Measurements from ENCODE around the gene UBTD2. TPM values are rescaled to one million over a fixed set of nuclear protein-coding genes. Genes with fewer than 3 reads are reported as not detected.

The UBTD2 gene
- total and polyA plus RNA-seq, 2 donors (not counting 1 experiment from before 2014, with no cell fraction given): 24.9 to 29.8 TPM

DNA sequence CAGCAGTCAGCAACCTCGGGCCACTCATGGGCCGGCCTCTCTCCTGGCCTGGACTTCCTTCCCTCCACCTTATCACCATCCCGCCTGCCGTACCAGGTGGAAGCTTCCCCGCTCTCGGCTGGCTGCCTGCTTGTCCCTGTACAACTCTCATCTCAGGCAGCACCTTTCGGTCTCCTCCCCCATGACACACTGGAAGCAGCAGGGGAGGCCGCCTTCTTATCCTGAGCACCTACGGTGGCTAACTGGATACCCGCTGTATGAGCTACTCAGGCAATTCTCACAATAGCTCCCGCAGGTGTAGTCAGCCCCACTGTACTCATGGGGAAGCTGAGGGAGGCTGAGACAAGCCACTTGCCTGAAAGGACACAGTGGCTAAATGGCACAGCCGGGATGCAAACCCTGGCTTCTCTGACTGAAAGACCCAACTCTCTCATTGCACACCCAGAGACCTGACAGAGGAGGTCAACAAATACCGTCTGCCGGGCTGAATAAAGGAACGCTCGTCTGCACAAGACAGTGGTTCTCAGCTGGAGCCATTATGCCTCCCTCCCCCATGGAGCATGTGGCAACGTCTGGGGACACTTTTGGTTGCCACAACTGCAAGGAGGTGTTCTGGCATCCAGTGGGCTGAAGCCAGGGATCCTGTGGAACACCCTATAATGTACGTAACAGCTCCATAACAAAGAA, 105.1 kb downstream of the UBTD2 start:
- Histone ChIP-seq H2AFZ (ENCODE audit: low read length) (no peak overlapping the region), H3K4me1 (ENCODE audit: control insufficient read depth, extremely low read depth, insufficient read depth, low read length) (no peaks in the 10 kb centered on the region), H3K9me3 (ENCODE audit: control insufficient read depth, insufficient read depth, low read depth, low read length) (no peaks in the 10 kb centered on the region), H3K4me3 (replicated peaks in 1 of 4; ENCODE audit: control extremely low read depth in 1 of 4, insufficient read depth in 1 of 4, low read depth in 3 of 4, low read length in 4 of 4) (no peak overlapping the region), H4K20me1 (ENCODE audit: control insufficient read depth, extremely low read depth, insufficient read depth, low read length) (no peaks in the 10 kb centered on the region), H3K27me3 (ENCODE audit: control insufficient read depth, insufficient read depth, low read length) (no peaks in the 10 kb centered on the region), H3K9ac (ENCODE audit: insufficient read depth, low read length) (no peak overlapping the region), H3K36me3 (ENCODE audit: control insufficient read depth, insufficient read depth, low read length) (no peaks in the 10 kb centered on the region), H3K79me2 (ENCODE audit: control insufficient read depth, insufficient read depth, low read length) (peaks cover 16% of the 10 kb centered on the region), H3K4me2 (ENCODE audit: extremely low read depth, insufficient read depth, low read length) (no peak overlapping the region), H3K27ac (ENCODE audit: insufficient read depth, low read length) (no peak overlapping the region)
- DNase-seq (ENCODE audit: low read depth in 2 of 2): no peak
- TF ChIP-seq EZH2 (IDR thresholded peaks at IDR 0.05; ENCODE audit: low read length, missing control alignments): no peak
- TF ChIP-seq, protein P1, sequence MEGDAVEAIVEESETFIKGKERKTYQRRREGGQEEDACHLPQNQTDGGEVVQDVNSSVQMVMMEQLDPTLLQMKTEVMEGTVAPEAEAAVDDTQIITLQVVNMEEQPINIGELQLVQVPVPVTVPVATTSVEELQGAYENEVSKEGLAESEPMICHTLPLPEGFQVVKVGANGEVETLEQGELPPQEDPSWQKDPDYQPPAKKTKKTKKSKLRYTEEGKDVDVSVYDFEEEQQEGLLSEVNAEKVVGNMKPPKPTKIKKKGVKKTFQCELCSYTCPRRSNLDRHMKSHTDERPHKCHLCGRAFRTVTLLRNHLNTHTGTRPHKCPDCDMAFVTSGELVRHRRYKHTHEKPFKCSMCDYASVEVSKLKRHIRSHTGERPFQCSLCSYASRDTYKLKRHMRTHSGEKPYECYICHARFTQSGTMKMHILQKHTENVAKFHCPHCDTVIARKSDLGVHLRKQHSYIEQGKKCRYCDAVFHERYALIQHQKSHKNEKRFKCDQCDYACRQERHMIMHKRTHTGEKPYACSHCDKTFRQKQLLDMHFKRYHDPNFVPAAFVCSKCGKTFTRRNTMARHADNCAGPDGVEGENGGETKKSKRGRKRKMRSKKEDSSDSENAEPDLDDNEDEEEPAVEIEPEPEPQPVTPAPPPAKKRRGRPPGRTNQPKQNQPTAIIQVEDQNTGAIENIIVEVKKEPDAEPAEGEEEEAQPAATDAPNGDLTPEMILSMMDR (conservative IDR thresholded peaks at IDR 0.05 in 1 of 2, IDR thresholded peaks at IDR 0.05 in 1 of 2; ENCODE audit: low read depth in 1 of 2, low read length in 2 of 2): no peak

DNA sequence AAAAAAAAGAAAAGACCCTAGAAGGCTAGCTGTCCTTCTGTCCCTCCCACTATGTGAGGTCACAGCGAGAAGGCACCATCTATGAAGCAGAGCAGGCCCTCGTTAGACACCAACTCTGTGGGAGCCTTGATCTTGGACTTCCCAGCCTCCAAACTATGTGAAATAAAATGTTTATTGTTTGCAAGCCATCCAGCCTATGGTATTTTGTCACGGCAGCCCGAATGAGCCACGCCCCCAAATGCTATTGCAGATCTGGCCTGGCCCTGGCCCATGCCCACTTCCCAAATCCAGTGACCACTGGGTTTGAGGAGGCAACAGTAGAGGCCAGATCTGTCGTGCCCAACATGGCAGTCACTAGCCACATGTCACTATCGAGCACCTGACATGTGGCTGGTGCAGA, 106.4 kb downstream of the UBTD2 start:
- no peak overlapping the region for H3K27ac ChIP-seq (ENCODE audit: insufficient read depth, low read length)
- no peaks in the 10 kb centered on the region for H3K4me1 ChIP-seq (ENCODE audit: control insufficient read depth, extremely low read depth, insufficient read depth, low read length)
- no peak for DNase-seq (ENCODE audit: low read depth in 2 of 2)
- no peaks in the 10 kb centered on the region for H3K27me3 ChIP-seq (ENCODE audit: control insufficient read depth, insufficient read depth, low read length)
- H3K36me3 ChIP-seq (ENCODE audit: control insufficient read depth, insufficient read depth, low read length): no peaks in the 10 kb centered on the region
- H3K4me2 ChIP-seq (ENCODE audit: extremely low read depth, insufficient read depth, low read length): no peak overlapping the region
- no peak overlapping the region for H3K9ac ChIP-seq (ENCODE audit: insufficient read depth, low read length)
- TF ChIP-seq, protein P1 (conservative IDR thresholded peaks at IDR 0.05 in 1 of 2, IDR thresholded peaks at IDR 0.05 in 1 of 2; ENCODE audit: low read depth in 1 of 2, low read length in 2 of 2): no peak
- TF ChIP-seq EZH2 (IDR thresholded peaks at IDR 0.05; ENCODE audit: low read length, missing control alignments): no peak
- H4K20me1 ChIP-seq (ENCODE audit: control insufficient read depth, extremely low read depth, insufficient read depth, low read length): no peaks in the 10 kb centered on the region
- H3K4me3 ChIP-seq (replicated peaks in 1 of 4; ENCODE audit: control extremely low read depth in 1 of 4, insufficient read depth in 1 of 4, low read depth in 3 of 4, low read length in 4 of 4): no peak overlapping the region
- H3K79me2 ChIP-seq (ENCODE audit: control insufficient read depth, insufficient read depth, low read length): peaks cover 19% of the 10 kb centered on the region
- H3K9me3 ChIP-seq (ENCODE audit: control insufficient read depth, insufficient read depth, low read depth, low read length): no peaks in the 10 kb centered on the region
- H2AFZ ChIP-seq (ENCODE audit: low read length): no peak overlapping the region

DNA sequence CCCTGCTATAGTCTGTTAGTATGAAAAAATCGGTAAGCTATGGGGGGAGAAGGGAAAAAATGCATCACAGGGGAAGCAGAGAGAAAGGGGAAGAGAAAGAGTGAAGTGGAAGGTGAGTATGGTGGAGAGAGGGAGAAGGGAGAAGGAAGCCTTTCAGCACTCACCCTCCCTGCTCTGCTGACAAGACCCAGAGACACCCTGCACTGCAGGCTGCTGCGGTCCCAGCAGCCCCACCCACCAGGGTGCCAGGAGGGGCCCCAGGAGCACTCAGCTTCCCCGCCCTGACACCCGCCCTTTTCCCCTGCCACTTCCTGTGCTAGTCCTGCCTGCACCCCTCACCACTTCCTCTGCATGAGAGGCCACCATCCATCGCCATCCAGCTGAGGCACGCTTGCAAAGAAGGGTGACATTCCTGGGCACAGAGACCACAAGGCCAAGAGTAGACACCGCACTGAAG, 108.3 kb downstream of the UBTD2 start:
- no peaks in the 10 kb centered on the region for H3K4me1 ChIP-seq (ENCODE audit: control insufficient read depth, extremely low read depth, insufficient read depth, low read length)
- no peak overlapping the region for H2AFZ ChIP-seq (ENCODE audit: low read length)
- H3K9ac ChIP-seq (ENCODE audit: insufficient read depth, low read length): no peak overlapping the region
- no peak overlapping the region for H3K4me3 ChIP-seq (replicated peaks in 1 of 4; ENCODE audit: control extremely low read depth in 1 of 4, insufficient read depth in 1 of 4, low read depth in 3 of 4, low read length in 4 of 4)
- no peaks in the 10 kb centered on the region for H3K27me3 ChIP-seq (ENCODE audit: control insufficient read depth, insufficient read depth, low read length)
- no peak overlapping the region for H3K4me2 ChIP-seq (ENCODE audit: extremely low read depth, insufficient read depth, low read length)
- no peak overlapping the region for H3K27ac ChIP-seq (ENCODE audit: insufficient read depth, low read length)
- H3K36me3 ChIP-seq (ENCODE audit: control insufficient read depth, insufficient read depth, low read length): no peaks in the 10 kb centered on the region
- H3K9me3 ChIP-seq (ENCODE audit: control insufficient read depth, insufficient read depth, low read depth, low read length): no peaks in the 10 kb centered on the region
- no peaks in the 10 kb centered on the region for H4K20me1 ChIP-seq (ENCODE audit: control insufficient read depth, extremely low read depth, insufficient read depth, low read length)
- peaks cover 14% of the 10 kb centered on the region for H3K79me2 ChIP-seq (ENCODE audit: control insufficient read depth, insufficient read depth, low read length)
- no peak for DNase-seq (ENCODE audit: low read depth in 2 of 2)
- TF ChIP-seq, protein P1 (conservative IDR thresholded peaks at IDR 0.05 in 1 of 2, IDR thresholded peaks at IDR 0.05 in 1 of 2; ENCODE audit: low read depth in 1 of 2, low read length in 2 of 2): no peak

Data from fibroblast of lung (primary cell).